ENCODE results near the gene GPX2.

GRCh38 chr14:64938972-64939816, 3.4 kb downstream of the GPX2 start:
- no peak for TF ChIP-seq CTCF (IDR thresholded peaks at IDR 0.05 in 8 of 11, conservative IDR thresholded peaks at IDR 0.05 in 3 of 11)
- TF ChIP-seq POLR2A (IDR thresholded peaks at IDR 0.05) = no peak
- TF ChIP-seq POLR2AphosphoS5 (IDR thresholded peaks at IDR 0.05) = no peak
